Prostate gland (tissue), 2 donors: ENCODE data around the gene COIL.

Source experiments
- CTCF ChIP-seq, 4 experiments: fragments of 200-600 bp in 2 of 4; fragments of 450-650 bp in 2 of 4; sonication (generic) in 2 of 4; IDR thresholded peaks; 1 replicate in 3 of 4; 2 replicates in 1 of 4; pipeline ENCODE4 v1.5.1; 2016 to 2019; ENCODE audit warnings: antibody characterized with exemption in 4 of 4, mild to moderate bottlenecking in 2 of 4, moderate library complexity in 2 of 4
- POLR2A ChIP-seq: fragments of 450-650 bp; IDR thresholded peaks from one replicate; pipeline ENCODE4 v1.6.1; 2016; ENCODE audit warnings: antibody characterized with exemption, mild to moderate bottlenecking
- POLR2AphosphoS5 ChIP-seq: sonication (generic); formaldehyde crosslinking; IDR thresholded peaks from one replicate; pipeline ENCODE4 v1.6.1; 2017; ENCODE audit warnings: antibody characterized with exemption

- TF ChIP-seq POLR2A, result no peak
- no peak for TF ChIP-seq POLR2AphosphoS5
- TF ChIP-seq CTCF (IDR thresholded peaks at IDR 0.05), result peak; percentile 38 to 75 (median 68)
These were observed 20.9 kb downstream of the COIL start for GRCh38 chr17:56939869-56940484.
